Body of pancreas (tissue), 4 donors: ENCODE measurements around the gene SRPK2.

Experiments used
- POLR2A ChIP-seq, 3 donors: fragments of 450-650 bp; IDR thresholded peaks; one replicate each; pipeline ENCODE4 v1.6.1; 2016; ENCODE audit warnings: antibody characterized with exemption in 3 of 3, mild to moderate bottlenecking in 2 of 3
- TF ChIP-seq, protein P1 (sequence below), 7 experiments: fragments of 450-650 bp in 4 of 7; fragments of 200-600 bp in 3 of 7; sonication (generic) in 3 of 7; IDR thresholded peaks; one replicate each; pipeline ENCODE4 v1.5.1; 2016 to 2019; ENCODE audit warnings: antibody characterized with exemption in 7 of 7

DNA sequence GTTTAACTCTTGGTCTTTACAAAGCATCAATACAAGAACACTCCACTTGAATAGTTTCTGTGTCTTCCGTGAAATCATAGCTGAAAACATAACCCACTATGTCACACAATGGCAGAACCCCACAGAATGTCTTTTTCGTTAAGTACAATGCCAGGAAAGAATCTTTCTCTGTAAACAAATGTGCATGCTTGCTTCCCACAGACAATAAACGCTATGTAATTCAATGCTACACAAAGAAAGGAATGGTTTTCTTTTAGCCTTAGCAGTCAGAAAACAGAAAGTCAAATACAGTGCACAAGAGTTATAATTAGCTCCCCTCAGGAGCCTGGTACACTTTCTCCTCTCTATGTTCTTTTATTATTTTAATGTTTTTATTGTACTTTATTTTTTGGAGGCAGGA lies 186.1 kb downstream of the SRPK2 start:
- TF ChIP-seq, protein P1, sequence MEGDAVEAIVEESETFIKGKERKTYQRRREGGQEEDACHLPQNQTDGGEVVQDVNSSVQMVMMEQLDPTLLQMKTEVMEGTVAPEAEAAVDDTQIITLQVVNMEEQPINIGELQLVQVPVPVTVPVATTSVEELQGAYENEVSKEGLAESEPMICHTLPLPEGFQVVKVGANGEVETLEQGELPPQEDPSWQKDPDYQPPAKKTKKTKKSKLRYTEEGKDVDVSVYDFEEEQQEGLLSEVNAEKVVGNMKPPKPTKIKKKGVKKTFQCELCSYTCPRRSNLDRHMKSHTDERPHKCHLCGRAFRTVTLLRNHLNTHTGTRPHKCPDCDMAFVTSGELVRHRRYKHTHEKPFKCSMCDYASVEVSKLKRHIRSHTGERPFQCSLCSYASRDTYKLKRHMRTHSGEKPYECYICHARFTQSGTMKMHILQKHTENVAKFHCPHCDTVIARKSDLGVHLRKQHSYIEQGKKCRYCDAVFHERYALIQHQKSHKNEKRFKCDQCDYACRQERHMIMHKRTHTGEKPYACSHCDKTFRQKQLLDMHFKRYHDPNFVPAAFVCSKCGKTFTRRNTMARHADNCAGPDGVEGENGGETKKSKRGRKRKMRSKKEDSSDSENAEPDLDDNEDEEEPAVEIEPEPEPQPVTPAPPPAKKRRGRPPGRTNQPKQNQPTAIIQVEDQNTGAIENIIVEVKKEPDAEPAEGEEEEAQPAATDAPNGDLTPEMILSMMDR (IDR thresholded peaks at IDR 0.05), result no peak
- TF ChIP-seq POLR2A (IDR thresholded peaks at IDR 0.05), result no peak
